Measurements from ENCODE around the gene ASH1L.

The ASH1L gene

DNA sequence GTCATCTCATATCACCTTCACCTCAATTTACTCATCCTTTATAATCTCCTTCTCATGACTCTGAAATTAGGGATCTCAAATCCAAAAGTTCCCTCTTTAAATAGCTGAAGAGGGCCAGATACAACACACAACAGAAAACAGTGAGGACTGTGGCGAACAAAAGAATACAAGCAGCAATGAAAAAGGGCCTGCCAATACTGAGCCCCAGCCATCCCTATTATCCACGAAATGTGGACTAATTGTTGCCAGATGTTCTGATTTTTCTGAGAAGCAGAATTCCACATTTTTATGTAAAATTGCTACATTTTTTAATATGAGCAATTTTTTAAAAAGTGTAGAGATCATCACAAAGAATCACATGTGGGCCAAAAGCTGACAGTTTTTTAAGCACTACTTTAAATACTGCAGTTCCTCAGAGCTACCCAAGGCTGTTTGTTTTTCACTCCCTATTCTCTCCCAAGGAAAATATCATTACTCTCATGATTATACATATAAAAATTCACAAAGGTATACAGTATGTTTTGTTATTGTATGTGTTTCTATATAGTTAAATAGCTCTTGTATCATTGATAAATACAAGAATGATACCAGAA is 90.0 kb downstream of the ASH1L start:
- CTCF ChIA-PET, result interaction anchor here (0.8 to 2.5 kb wide), 4 partner anchors 9 to 222 kb away, joined by 3 to 5 read pairs (median 3); no protein-coding TSS in a partner anchor
- POLR2A ChIA-PET, result interaction anchor here (0.7 kb wide), 1 partner anchor 68 kb away, joined by 3 read pairs; no protein-coding TSS in a partner anchor
- TF ChIP-seq CTCF (IDR thresholded peaks at IDR 0.05; ENCODE audit: control extremely low read depth, extremely low read depth, low read depth, missing control alignments), result no peak
- DNase-seq (ENCODE audit: extremely low spot score), result no peak

- DNase-seq (ENCODE audit: extremely low spot score), result no peak
- TF ChIP-seq CTCF (IDR thresholded peaks at IDR 0.05; ENCODE audit: control extremely low read depth, extremely low read depth, low read depth, missing control alignments), result no peak
- ChIA-PET CTCF (interaction anchor here (1.6 to 2.5 kb wide), 2 partner anchors 15 to 24 kb away, joined by 5 read pairs; no protein-coding TSS in a partner anchor), POLR2A (no interaction called here)
Measured at GRCh38 chr1:155471891-155472290, 90.7 kb downstream of the ASH1L start.

DNA sequence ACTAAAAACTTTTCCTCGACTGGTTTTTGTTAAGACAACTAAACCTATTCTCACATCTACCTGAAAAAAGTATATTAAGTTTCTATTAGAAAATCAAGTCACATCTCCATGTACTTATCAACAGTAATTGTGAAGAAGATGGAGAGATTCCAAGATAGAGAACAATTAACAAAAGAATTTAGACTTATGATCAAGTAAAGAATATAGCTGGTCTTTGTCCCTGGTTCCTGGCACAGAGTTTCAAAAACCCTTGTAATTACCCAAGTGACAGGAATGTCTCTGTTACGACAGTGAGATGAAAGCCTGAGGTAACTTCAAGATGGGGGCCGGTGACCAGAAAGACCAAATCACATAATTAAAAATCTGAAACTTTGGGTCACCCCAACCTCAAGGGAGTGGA is 91.6 kb downstream of the ASH1L start:
- ChIA-PET POLR2A (no interaction called here), CTCF (interaction anchor here (1.6 kb wide), 1 partner anchor 15 kb away, joined by 5 read pairs; no protein-coding TSS in a partner anchor)
- TF ChIP-seq CTCF (IDR thresholded peaks at IDR 0.05; ENCODE audit: control extremely low read depth, extremely low read depth, low read depth, missing control alignments), result no peak
- no peak for DNase-seq (ENCODE audit: extremely low spot score)

DNA sequence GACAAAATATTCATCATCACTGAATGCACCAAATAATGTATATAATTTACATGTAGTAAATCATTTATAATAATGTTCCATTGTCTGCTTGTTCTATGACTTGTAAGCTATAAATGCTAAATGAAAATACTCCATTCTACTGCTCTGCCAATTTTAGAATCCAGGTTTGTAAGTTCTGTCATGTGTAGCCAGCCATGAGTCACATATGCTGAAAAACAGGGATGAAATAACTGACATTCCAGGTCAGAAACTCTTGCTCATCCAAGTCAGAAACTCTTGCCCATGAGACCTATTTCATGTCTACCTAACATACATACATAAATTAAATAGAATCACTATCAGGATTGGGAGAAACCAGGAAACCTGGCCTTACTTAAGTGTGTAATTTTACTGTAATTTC is 95.6 kb downstream of the ASH1L start:
- ChIA-PET CTCF (interaction anchor here (1.0 to 1.6 kb wide), 4 partner anchors 11 to 352 kb away, joined by 3 to 7 read pairs (median 3); no protein-coding TSS in a partner anchor), POLR2A (no interaction called here)
- no peak for DNase-seq (ENCODE audit: extremely low spot score)
- no peak for TF ChIP-seq CTCF (IDR thresholded peaks at IDR 0.05; ENCODE audit: control extremely low read depth, extremely low read depth, low read depth, missing control alignments)

- no peak for TF ChIP-seq CTCF (IDR thresholded peaks at IDR 0.05; ENCODE audit: control extremely low read depth, extremely low read depth, low read depth, missing control alignments)
- CTCF ChIA-PET, result interaction anchor here (1.0 to 1.6 kb wide), 3 partner anchors 11 to 18 kb away, joined by 3 to 7 read pairs (median 3); no protein-coding TSS in a partner anchor
- POLR2A ChIA-PET, result no interaction called here
- DNase-seq (ENCODE audit: extremely low spot score), result no peak
Measured at GRCh38 chr1:155466617-155466972, 96.0 kb downstream of the ASH1L start.

DNA sequence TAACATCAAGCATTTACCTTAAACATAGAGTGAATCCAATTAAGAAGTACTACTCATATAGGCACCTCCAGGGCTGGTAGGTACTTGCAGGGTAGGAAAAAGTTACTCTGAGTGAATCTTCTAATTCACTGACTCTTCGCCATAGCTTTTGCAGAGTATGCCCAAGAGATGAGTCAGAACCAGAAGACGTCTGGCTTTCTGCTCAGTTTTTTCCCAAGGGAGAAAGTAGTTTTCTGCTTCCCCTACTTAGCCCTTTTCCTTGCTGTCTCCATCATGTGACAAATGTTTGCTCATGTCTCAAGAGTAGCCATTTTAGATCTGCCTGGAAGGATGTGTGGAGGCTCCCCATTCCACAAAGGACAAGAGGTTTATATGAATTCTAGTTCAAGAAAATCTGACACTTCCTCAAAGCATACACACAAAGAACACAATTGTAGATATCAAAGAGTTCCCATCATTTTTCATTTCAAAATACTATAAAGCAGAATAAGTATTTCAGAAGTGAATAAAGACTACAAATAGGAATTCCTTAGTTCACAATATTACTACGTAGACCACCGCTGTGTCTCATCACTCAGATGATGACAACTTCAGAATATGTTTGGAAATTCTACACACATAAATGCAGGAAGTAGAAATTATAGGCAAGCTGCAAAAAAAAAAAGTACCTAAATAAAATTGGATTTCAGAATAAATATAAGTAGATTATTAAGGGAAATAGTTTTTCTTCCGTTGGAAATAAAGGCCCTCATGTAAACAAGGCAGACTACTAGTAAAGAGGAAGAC is 98.5 kb downstream of the ASH1L start:
- ChIA-PET CTCF (interaction anchor here (1.0 to 1.9 kb wide), 2 partner anchors 9 to 23 kb away, joined by 3 to 5 read pairs; no protein-coding TSS in a partner anchor), POLR2A (no interaction called here)

More for the DNA sequence above, 98.5 kb downstream of the ASH1L start:
- no peak for DNase-seq (ENCODE audit: extremely low spot score)
- no peak for TF ChIP-seq CTCF (IDR thresholded peaks at IDR 0.05; ENCODE audit: control extremely low read depth, extremely low read depth, low read depth, missing control alignments)
